Limb (tissue), 2 donors: ENCODE measurements around the gene SKOR1.
A peak's percentile ranks its signal among the peaks of the same experiment; 100 is the strongest.

Experiments used
- DNase-seq, 2 donors: peaks; one replicate each; pipeline ENCODE4 v3.0.0-alpha.2; 2016; ENCODE audit errors: extremely low spot score in 2 of 2

SKOR1 gene

DNA sequence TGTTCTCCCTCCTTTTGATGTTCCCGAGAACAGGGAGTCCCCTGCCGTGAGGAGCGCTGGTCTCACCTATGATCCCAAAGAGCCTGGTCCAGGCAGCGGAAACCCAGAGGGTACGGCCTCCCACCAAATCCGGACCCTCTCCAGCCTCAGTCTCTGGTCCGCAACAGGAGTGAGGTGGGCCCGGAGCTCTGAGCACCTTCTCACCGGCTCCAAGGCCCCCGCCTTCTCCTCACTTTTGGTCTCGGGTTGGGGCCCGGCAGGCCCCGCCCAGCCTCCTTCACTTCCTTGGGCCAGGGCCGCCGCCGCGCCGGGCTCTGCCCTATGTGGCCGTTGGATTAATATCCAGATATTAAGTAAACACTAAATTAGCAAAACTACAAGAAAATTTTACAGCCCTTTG, 5.7 kb upstream of the SKOR1 start:
- DNase-seq = no peak

- no peak for DNase-seq
Observed at GRCh38 chr15:67820122-67820991, 5.0 kb upstream of the SKOR1 start.

DNA sequence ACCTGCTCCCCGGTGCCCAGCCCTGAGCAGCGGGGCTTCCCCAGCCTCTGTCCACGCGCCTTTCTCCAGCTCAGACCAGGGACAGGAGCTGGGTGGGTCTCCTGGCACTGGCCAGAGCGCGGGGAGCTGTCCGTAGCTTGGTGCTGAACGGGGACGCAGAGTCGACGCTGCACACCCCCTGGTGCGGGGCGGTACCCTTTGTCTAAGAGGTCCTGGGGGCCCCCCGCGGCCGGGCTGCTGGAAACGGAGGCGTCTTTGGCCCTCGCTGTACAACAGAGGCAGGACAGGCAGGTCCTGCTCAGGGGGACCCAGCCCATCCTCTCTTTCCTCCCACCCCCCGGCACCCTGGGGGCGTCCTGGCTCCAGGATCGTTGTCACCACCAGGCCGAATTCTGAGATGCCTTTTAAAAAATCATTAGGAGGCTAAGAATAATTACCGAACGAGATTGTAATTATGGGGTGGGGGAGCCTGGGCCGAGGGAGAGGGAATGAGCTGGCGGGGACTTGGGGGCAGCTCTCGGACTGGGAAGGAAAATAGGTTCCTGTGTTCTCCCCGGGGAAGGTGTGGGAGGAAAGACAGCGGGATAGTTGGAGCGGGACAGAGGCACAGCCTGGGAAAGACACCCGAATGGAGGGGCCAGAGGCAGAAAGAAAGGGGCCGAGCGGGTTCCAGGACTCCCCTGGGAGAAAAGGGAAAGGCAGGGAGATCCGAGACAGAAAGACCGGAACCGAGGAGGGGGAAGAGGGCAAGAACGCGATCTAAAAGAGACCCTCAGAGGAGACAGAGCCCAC, 4.1 kb upstream of the SKOR1 start:
- DNase-seq = peak in 1 of 2 donors; percentile 86

DNA sequence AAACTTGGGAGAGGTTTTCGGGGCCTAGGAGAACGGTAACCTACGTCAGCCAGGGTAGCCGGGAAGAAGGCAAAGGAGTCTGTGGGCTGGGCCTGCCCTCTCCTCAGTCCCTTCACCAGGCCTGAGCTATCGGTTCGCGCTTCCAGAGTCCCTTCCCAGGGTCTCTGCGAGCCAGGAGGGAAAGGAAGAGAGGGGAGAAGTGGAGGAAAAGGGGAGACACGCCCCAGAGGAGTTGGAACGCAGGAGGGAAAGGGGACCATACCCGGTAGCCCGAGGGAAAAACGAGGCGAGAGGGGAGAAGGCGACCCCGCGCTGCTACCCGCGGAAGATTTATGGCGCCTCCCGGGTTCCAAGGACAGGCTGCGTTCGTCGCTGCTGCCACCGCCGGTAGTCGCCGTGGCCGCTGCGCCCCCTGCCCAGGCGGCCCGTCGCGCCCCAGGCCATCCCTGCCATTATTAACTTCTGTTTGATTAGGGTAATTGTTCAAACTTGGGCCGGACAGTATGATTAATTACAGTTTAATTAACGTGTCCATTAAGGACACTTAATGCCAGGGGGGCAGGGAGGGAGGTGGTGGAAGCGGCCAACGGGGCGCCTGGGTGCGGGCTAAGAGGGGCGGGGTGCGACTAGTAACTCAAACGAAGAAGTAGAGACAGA, 3.4 kb upstream of the SKOR1 start:
- DNase-seq = peak in 1 of 2 donors; percentile 51

- no peak for DNase-seq
Observed at GRCh38 chr15:67822537-67823313, 2.6 kb upstream of the SKOR1 start.

- DNase-seq = peak in 1 of 2 donors; percentile 45
Observed at GRCh38 chr15:67823314-67824196, 1.8 kb upstream of the SKOR1 start.

DNA sequence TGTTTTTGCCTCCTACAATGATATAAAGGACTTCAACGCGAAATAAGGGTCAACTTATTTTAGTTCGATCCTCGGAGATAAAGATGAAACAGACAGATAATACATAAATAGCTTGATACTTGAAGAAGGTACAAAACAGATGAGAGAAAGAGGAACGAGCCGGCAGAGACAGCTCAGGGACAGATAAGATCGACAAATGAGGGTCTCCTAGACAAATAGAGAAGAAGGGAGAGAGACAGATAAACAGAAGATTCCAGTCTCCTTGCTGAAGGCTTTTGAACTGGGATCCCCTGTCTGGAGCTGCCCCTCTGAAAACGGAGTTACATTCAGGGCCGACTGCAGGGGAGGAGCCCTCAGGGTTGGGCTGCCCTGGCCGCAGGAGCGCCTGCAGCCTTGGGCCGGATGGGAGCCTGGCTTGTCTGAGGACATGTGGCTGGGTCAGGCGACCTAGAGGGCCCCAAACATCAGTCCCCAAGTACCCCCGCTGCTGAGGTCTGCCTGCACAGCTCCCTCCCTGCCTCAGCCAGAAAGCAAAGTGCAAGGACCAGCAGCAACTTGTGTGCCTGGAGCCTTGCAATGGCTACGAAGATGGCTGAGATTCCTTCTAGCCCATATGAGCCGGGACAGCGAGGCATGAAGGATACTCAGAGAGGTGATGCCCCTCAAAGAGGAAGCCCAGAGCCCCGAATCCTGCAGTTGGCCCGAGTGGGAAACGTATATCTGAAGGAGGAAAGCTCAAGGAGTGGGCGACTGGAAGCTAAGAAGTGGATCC, 926 bp upstream of the SKOR1 start:
- DNase-seq = no peak

- peak in 1 of 2 donors; percentile 48 for DNase-seq
Observed at GRCh38 chr15:67825881-67826716, 790 bp downstream of the SKOR1 start.

DNA sequence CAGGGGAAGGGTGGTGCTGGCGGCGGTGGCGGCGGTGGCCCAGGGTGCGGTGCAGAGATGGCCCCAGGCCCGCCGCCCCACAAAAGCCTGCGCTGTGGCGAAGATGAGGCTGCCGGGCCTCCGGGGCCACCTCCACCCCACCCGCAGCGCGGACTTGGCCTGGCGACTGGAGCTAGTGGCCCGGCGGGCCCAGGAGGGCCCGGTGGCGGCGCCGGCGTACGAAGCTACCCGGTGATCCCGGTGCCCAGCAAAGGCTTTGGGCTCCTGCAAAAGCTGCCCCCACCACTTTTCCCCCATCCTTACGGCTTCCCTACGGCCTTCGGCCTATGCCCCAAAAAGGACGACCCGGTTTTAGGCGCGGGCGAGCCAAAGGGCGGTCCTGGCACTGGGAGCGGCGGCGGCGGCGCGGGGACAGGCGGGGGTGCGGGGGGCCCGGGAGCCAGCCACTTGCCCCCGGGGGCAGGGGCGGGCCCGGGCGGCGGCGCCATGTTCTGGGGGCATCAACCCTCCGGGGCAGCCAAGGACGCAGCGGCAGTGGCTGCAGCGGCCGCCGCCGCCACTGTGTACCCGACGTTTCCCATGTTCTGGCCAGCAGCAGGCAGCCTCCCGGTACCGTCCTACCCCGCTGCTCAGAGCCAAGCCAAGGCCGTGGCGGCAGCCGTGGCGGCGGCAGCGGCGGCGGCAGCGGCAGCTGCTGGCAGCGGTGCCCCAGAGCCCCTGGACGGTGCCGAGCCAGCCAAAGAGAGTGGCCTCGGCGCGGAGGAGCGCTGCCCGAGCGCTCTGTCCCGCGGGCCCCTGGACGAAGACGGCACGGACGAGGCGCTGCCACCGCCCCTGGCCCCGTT, 1.6 kb downstream of the SKOR1 start:
- peak in 1 of 2 donors; percentile 46 for DNase-seq

GRCh38 chr15:67827562-67828277, 2.4 kb downstream of the SKOR1 start:
- DNase-seq = peak in 1 of 2 donors; percentile 56

DNA sequence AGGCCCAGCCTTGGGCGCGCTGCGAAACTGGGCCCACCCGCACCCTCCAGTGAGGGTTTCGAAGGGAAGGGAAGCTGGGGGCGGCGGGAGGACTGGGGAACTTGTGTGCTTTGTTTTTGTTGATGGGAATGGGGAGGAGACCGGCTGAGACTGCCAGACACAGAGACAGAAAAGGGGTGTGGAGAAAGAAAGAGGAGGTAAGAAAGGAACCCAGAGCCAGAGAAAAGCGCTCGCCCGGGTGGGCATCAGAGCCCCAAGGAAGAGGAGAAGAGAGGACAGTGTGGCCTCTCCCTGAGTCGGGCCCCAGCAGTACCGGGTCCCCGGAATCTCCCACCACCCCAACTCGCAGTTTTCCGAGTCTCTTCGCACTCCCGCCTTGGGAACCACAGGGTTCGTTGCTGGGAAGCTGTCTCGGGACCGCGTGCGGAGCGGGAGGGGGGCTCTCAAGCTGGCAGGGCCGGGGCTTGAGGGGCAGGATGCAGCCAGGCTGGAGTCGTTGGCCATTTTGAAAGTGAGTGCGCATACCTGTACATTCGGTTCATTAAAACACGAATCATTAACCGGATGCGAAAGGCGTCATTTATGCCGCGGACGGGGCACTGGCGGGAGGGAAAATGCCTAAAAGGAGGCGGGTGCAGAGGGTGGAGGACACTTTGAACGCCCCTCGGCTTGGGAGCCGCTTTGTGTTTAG, 3.1 kb downstream of the SKOR1 start:
- peak in 1 of 2 donors; percentile 44 for DNase-seq

DNA sequence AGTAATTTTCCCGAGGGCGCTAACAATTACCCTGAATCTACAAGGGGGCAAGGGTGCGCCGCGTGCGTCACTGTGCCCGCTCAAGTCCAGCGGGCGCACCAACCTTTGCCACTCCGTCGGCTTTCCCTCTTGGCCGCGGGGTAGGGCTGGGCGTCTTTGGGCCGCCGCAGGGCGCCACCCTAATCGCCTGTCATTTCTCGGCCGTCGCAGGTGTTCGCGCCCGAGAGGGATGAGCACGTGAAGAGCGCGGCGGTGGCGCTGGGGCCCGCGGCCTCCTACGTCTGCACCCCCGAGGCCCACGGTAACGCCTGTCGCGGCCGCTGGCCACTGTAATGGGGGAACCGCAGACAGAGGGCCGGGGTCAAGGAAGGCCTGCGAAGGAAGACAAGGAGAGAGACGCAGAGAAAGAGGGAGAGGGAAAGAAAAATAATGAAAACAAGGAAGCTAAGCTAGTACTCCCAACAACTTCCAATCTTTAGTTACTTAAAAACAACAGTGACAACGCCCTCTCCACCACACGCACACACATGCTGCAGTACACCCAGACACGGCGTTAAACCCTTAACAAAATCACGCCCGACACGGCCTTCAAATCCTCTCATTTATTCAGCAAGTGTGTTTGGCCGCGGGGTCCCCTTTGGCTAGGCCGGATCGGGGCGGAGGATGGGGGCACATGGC, 3.8 kb downstream of the SKOR1 start:
- no peak for DNase-seq

DNA sequence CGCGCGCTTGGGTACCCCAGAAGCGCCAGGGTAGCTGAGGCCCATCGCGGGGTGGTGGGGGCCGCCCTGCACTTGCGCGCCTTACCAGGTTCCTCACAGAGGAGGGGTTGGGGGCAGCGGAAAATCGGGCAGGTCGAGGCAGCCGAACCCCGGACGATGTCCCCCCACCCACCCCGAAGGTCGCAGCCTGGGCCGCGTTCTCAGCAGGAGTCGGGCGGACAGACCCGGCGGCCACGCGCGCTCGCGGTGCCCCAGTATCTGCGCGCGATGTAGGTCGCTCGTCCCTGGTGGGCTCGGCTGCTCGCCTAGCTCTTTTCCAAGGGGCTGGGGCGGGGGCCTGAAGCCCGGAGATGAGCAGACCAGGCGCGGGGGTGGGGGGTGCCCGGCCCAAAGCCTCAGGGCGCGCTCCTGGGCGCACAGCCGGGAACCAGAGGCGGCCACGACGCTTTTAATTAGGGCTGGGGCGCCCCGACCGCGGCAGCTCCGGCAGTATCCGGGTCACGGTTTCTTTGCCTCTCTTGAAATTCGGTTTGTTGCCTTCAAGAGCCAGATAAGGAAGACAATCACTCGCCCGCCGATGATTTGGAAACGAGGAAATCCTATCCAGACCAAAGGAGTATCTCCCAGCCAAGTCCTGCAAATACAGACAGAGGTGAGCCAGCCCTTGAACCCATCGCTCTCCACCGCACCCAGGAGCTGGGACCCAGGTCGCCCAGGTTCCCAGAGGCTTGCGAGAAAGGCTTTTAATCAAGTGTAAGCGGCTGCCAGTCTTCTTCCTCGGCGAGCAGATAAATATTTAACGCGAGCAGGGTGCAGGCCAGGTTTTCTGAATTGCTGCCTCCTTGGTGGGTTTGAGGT, 4.6 kb downstream of the SKOR1 start:
- peak in 1 of 2 donors; percentile 46 for DNase-seq

GRCh38 chr15:67831363-67831762, 6.1 kb downstream of the SKOR1 start:
- no peak for DNase-seq
